ENCODE measurements around the gene LARGE1.

Gene LARGE1

GRCh38 chr22:33913188-33913587, 7.1 kb downstream of the LARGE1 start:
- no peak for DNase-seq (ENCODE audit: low read depth)

GRCh38 chr22:33909911-33910310, 10.4 kb downstream of the LARGE1 start:
- DNase-seq (ENCODE audit: low read depth): no peak

- no peak for DNase-seq (ENCODE audit: low read depth)
Measured at GRCh38 chr22:33909075-33909458, 11.2 kb downstream of the LARGE1 start.

- no peak for DNase-seq (ENCODE audit: low read depth)
Measured at GRCh38 chr22:33908171-33909074, 11.9 kb downstream of the LARGE1 start.

- no peak for DNase-seq (ENCODE audit: low read depth)
Measured at GRCh38 chr22:33906954-33907353, 13.3 kb downstream of the LARGE1 start.

GRCh38 chr22:33906475-33906874, 13.8 kb downstream of the LARGE1 start:
- no peak for DNase-seq (ENCODE audit: low read depth)

GRCh38 chr22:33903012-33903411, 17.3 kb downstream of the LARGE1 start:
- DNase-seq (ENCODE audit: low read depth): no peak

GRCh38 chr22:33902073-33902472, 18.2 kb downstream of the LARGE1 start:
- DNase-seq (ENCODE audit: low read depth): no peak

- no peak for DNase-seq (ENCODE audit: low read depth)
Measured at GRCh38 chr22:33898121-33898520, 22.2 kb downstream of the LARGE1 start.

GRCh38 chr22:33897448-33897835, 22.8 kb downstream of the LARGE1 start:
- DNase-seq (ENCODE audit: low read depth): no peak

GRCh38 chr22:33896575-33897447, 23.5 kb downstream of the LARGE1 start:
- DNase-seq (ENCODE audit: low read depth): no peak

- no peak for DNase-seq (ENCODE audit: low read depth)
Measured at GRCh38 chr22:33896154-33896553, 24.1 kb downstream of the LARGE1 start.

- no peak for DNase-seq (ENCODE audit: low read depth)
Measured at GRCh38 chr22:33895444-33895843, 24.8 kb downstream of the LARGE1 start.

- no peak for DNase-seq (ENCODE audit: low read depth)
Measured at GRCh38 chr22:33894515-33894914, 25.8 kb downstream of the LARGE1 start.

- DNase-seq (ENCODE audit: low read depth): no peak
Measured at GRCh38 chr22:33894036-33894435, 26.2 kb downstream of the LARGE1 start.

- no peak for DNase-seq (ENCODE audit: low read depth)
Measured at GRCh38 chr22:33893512-33893911, 26.8 kb downstream of the LARGE1 start.

GRCh38 chr22:33891992-33892391, 28.3 kb downstream of the LARGE1 start:
- DNase-seq (ENCODE audit: low read depth): no peak

GRCh38 chr22:33891455-33891854, 28.8 kb downstream of the LARGE1 start:
- no peak for DNase-seq (ENCODE audit: low read depth)

GRCh38 chr22:33889748-33890147, 30.5 kb downstream of the LARGE1 start:
- no peak for DNase-seq (ENCODE audit: low read depth)

- no peak for DNase-seq (ENCODE audit: low read depth)
Measured at GRCh38 chr22:33888821-33889220, 31.5 kb downstream of the LARGE1 start.

GRCh38 chr22:33887173-33887572, 33.1 kb downstream of the LARGE1 start:
- DNase-seq (ENCODE audit: low read depth): no peak

- no peak for DNase-seq (ENCODE audit: low read depth)
Measured at GRCh38 chr22:33886696-33887095, 33.6 kb downstream of the LARGE1 start.

- no peak for DNase-seq (ENCODE audit: low read depth)
Measured at GRCh38 chr22:33884829-33885228, 35.4 kb downstream of the LARGE1 start.
